HG03439 (cell line): ENCODE results near the gene PRKG2.

Source experiments
- ATAC-seq: cut with Tn5 transposase; IDR thresholded peaks from one replicate; pipeline ENCODE4 v1.9.1; 2021; ENCODE audit warnings: mild to moderate bottlenecking, moderate library complexity; ENCODE audit not compliant: unreplicated experiment

Gene PRKG2

DNA sequence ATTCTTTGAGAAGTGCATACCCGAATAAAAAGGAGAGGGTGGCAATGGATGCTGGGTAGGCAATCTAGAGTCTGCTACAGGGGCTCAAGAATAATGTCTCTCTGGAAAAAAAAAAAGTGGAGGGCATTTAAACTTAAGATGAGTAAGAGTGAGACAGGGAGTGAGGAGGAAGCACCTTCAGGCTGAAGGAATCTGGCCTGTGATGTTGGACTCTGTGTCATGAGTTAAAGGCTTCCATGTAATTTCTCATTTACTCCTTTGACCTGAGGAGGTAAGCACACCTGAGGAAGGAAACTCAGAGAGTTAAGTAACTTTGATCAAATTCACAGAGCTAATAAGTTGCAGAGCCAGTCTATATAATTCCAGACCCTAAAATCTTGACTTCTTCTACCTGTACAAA, 3.2 kb upstream of the PRKG2 start:
- ATAC-seq = no peak

DNA sequence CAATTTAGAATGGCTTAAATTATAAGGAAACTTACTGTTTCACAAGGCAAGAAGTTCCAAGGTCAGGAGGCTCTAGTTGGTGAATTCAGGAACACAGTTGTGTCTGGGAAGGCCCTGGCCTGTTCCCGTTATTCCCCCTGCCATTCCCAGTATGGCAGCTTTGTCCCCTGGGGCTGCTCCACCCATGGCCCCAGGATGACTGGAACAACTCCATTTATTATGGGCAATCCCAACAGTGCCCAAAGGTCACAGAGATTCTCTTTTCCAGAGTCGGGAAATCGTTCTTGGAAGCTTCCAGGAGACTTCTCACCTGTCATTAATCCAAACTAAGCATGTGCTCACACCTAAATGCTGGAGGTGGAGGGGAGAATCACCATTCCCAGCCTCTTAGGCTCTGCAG, 2.8 kb upstream of the PRKG2 start:
- ATAC-seq = no peak

GRCh38 chr4:81215931-81216330, 909 bp upstream of the PRKG2 start:
- ATAC-seq = no peak

- no peak for ATAC-seq
Observed at GRCh38 chr4:81214144-81214880, 710 bp downstream of the PRKG2 start.

DNA sequence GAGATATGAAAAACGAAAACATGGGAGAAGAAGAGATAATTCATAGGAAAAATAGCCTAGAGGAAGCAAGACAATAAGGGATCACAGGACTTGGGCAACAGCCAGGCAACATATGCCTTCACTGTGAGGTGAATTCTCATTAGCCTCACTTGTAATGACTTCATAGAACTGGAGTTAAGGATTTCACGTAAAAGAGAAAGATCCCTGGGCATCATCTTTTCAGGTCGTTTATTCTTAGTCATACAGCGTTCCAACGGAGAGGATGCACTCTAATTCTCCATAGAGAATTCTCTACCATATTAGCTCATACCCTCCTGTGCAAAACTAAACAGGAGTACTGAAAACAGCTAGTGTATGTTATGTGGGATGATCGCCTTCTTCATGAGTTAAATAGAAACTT, 1.4 kb downstream of the PRKG2 start:
- ATAC-seq = no peak

- no peak for ATAC-seq
Observed at GRCh38 chr4:81211956-81212355, 3.1 kb downstream of the PRKG2 start.

DNA sequence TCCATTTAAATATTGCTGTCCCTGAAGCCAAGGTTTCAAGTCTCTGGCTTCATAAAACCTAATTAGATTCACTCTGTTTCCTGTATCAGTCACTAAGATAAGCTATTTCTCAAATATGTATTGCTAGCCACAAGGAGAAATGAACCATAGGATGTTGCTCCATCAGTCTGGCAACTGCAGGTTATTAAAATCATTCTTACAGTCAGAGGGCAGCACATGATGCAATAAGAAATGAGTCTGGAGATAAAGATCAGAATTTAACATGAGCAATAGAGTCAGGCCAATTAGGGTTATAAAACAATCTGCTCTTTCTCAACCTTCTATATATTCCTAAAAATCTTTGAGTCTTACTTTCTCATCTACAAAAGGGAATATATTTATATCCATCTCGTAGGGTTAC, 7.2 kb downstream of the PRKG2 start:
- no peak for ATAC-seq

DNA sequence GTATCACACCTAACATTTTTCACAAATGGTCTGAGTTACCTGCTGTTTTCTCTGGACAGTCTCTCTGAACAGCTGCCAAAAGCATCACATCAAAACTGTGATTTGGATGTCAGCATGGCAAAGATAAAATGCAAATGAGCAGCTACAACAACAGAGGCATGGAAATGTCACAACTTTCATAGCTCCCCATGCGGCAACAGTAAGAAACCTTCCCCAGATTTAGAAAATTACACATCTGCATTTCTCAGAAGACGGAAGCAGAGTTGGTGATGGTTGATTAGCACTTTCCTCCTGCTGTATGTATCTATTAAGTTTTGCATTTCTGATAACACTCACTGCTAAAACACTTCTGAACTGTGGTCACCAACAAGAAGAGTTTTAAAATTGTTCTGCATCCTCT, 9.7 kb downstream of the PRKG2 start:
- no peak for ATAC-seq

GRCh38 chr4:81204571-81204970, 10.5 kb downstream of the PRKG2 start:
- no peak for ATAC-seq

- no peak for ATAC-seq
Observed at GRCh38 chr4:81199831-81200230, 15.2 kb downstream of the PRKG2 start.

DNA sequence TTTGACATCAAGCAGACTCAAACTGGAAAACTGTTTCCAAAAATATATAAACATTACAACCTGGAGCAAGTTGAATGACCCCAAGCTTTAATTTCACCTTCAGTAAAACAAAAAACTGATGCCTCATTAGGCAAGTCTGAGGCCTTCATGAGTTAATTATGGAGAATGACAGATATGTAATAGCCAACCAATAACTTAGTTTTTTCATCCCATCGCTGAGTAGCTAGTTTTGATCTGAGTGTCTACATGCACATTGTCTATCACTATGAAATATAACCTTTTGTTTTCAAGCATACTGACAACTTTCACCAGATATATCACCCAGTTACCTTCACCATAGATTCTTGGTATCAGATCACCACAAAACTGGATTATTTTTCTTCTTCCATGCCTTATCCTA, 16.4 kb downstream of the PRKG2 start:
- no peak for ATAC-seq

DNA sequence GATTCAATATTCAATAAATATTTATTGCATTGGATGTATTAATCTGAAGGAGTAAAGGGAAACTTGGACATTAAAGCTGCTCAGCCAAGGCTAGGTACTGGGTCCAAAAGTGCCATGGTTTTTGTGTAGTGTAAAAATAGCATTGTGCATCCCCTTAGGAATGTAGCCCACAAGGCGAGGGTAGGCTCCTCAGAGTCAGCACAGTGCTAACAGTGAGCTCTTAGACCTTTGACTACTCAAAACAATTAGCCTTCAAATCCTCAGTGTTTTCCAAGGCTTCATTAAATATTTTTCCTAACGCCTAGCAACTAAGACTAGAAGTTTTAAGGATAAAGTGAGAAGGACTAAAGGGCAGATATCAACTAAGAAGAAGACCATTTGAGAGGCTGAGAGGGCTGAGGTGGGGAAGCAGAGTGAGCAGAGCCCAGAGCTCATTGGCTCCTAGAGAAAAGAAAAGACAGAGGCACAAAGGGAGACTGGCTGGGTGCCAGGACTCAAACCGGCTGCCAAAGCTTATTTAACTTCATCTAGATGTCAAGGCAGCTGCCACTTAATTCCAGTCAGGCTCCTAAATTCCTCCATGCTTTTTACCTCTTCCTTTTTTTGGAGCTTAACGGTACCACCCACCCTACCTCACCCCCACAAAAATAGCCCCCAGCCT, 17.0 kb downstream of the PRKG2 start:
- ATAC-seq = no peak

GRCh38 chr4:81196126-81196650, 18.8 kb downstream of the PRKG2 start:
- no peak for ATAC-seq

- ATAC-seq = no peak
Observed at GRCh38 chr4:81195475-81195874, 19.5 kb downstream of the PRKG2 start.

DNA sequence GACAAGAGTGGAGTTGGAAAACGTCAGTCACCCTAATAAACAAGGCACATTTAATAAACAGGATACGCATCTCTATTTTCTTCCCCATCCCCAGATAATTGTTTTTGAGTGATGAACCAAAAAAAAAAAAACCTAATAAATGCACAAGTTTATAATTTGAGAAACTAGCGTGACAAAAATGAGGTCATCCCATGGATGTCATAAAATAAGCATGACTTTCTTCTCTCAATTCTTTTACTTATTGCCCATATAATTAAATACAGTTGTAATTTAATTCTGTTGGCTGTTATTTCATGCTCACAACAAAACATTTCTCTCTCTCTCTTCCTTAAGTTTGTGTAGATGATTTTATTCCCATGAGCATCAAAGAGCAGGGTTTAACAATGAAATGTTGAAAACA, 20.7 kb downstream of the PRKG2 start:
- ATAC-seq = no peak

GRCh38 chr4:81180916-81181315, 34.1 kb downstream of the PRKG2 start:
- no peak for ATAC-seq

DNA sequence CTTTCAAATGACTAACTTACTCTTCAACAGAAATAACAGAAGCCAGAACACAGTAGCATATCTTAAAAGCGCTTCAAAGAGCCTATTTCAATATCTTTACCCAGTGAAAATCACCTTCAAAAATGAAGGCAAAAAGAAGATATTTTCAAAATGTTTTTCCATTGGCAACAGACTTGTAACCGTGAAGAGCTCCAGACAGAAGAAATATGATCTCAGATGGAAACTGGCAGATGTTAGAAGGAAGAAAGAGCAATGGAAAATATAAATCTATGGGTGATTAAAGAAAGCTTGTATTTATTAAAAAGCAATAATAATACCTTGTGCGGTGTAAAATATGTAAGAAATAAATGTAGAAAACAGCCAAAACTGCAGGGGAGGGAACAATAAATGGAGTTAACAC, 35.7 kb downstream of the PRKG2 start:
- ATAC-seq = no peak

DNA sequence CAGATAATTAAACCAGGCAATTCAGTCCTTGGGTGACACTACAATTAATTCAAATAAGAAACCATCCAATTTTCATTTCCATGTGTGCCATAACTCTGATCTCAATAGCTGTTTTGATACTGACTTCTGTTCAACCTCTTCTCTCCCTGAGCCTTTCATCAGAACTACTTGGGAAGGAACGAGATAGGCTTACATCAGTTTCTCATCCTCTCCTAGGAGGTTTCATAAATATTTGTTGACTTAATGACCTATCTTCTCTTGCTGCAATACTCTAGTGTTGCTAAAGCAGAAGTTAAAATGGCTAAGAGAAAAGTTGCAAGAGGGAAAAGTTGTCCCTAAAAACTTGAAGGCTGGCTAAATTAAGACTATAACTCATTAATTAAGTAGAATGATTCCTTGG, 41.8 kb downstream of the PRKG2 start:
- no peak for ATAC-seq

GRCh38 chr4:81166458-81167160, 48.4 kb downstream of the PRKG2 start:
- ATAC-seq = no peak

- no peak for ATAC-seq
Observed at GRCh38 chr4:81165861-81166430, 49.1 kb downstream of the PRKG2 start.

GRCh38 chr4:81164623-81165416, 50.2 kb downstream of the PRKG2 start:
- ATAC-seq = no peak
